GM18517 (cell line): ENCODE data around the gene MAGEA2.
"Not testable (repeated sequence)": the region's sequence is repeated elsewhere in the genome, so short reads cannot be mapped to it uniquely, and the experiment has no call there.

ENCODE experiments used
- ATAC-seq: cut with Tn5 transposase; IDR thresholded peaks from one replicate; pipeline ENCODE4 v1.9.1; 2021; ENCODE audit warnings: mild to moderate bottlenecking, moderate library complexity; ENCODE audit not compliant: unreplicated experiment

The MAGEA2 gene, protein sequence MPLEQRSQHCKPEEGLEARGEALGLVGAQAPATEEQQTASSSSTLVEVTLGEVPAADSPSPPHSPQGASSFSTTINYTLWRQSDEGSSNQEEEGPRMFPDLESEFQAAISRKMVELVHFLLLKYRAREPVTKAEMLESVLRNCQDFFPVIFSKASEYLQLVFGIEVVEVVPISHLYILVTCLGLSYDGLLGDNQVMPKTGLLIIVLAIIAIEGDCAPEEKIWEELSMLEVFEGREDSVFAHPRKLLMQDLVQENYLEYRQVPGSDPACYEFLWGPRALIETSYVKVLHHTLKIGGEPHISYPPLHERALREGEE

DNA sequence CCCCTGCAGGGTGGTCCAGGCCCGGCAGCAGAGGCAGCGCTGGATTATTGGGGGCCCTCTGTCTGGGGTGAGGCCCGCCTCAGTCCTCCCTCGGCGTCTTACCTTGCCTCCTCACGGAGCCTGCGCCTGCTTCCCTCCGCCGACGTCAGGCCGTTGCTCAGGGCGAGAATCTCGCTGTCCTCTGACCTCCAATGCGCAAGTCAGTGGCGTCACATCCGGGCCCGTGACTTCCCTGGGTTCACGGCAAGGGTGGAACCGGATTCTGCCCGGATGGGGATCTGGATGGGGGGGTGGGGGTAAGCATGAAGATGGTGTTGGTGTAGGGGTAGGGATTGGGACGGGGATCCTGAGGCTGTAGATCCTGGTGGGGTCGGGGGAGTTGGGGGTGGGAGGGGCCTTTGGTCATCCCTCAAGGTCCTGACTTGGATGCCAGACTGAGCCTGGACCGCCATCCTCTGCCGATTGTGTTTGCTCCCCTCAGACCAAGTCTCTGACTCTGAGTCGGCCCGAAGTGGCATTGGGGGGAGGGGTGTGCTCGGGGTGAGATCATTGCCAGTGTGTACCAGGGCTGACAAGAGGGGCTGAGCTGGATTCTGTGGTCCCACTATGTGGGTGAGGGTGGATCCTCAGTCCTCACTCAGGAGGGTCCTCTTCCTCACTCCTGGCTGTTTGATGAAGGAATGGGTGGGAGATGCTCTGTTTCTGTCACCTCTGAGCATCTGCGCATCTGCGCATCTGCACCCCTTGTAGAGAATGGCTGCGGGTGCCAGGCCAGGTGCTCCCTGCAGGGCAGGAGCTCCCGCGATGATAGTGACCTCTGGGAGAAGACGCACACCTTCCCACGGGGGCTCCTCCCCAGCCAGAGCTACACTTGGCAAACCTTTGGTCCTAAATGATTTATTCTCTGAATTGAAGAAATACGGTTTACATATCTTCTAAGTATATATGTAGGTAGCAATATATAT lies at the start of gene MAGEA2:
MAGEA2 (minus strand) TSS at position 157 of the 965 bp plus-strand sequence. CDS start 2,479 bp downstream, outside the sequence.
- not testable (repeated sequence) for ATAC-seq

DNA sequence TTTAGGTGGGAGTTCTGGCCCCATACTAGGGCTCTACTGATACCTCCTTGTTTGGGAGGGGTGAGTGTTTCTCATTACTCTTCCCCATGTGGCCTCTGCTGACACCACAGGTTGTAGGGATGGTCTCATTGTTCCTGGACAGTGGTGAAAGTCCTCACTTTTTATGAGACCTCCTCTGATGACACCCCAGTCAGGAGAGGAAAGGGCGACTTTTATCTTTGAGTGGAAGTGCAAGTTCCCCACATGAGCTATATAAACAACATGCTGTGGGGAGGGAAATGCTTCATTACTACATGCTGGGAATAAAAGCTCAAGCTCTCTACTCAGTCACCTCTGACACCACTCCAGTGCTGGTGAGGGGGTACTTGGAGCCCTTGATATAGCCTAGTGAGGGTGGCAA lies 45.3 kb upstream of the MAGEA2 start:
- no peak for ATAC-seq

DNA sequence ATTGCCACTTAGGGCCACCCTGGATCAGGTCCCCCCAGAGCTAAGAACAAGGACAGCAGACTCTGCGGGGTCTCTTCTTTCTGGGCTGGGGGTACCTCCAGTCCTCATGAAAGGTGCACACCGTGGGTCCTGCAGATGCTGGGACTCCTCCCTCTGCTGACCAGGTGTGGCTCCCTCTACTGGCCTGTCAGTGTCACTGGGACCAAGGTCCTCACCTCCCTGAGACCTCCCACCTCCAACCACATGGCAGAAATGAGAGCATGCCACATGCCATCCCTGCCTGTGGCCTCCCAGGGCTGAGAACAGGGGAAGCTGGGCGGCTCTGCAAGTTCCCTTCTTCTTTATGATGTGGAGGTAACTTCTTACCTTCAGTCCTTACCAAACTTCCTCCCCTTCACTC lies 33.4 kb upstream of the MAGEA2 start:
- peak; percentile 64 for ATAC-seq

DNA sequence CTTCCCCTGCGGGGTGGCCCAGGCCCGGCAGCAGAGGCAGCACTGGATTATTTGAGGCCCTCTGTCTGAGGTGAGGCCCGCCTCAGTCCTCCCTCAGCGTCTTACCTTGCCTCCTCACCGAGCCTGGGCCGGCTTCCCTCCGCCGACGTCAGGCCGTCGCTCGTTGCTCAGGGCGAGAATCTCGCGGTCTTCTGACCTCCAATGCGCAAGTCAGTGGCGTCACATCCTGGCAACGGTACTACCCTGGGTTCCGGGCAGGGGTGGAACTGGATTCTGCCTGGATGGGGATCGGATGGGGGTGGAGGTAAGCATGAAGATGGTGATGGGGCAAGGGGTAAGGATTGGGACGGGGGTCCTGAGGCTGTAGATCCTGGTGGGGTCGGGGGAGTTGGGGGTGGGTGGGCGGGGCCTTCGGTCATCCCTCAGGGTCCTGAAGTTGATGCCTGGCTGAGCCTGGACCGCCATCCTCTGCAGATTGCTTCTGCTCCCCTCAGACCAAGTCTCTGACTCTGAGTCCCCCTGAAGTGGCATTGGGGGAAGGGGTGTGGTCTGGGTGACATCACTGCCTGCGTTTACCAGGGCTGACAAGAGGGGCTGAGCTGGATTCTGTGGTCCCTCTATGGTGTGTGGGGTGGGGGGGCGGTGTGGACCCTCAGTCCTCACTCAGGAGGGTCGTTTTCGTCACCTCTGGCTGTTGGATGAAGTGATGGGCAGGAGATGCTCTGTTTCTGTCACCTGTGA lies 16.1 kb upstream of the MAGEA2 start, which contains the start of gene MAGEA6:
MAGEA6 (minus strand) TSS at position 141 of the 741 bp plus-strand sequence. CDS start 2,039 bp downstream, outside the sequence.
- not testable (repeated sequence) for ATAC-seq

DNA sequence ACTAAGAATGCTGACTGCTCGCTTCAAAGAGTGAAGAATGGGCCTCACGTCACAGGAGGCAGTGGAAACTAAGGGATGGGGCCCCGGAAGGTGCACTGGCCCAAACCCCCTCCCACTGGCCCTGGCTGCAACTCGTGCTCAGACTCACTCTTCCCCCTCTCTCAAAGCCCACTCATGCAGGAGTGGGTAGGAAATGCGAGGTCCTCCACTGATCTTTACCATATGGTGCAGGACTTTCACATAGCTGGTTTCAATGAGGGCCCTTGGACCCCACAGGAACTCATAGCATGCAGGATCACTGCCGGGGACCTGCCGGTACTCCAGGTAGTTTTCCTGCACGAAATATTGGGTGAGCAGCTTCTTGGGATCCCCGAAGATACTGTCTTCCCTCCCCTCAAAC lies 12.9 kb upstream of the MAGEA2 start:
- ATAC-seq, result not testable (repeated sequence)

DNA sequence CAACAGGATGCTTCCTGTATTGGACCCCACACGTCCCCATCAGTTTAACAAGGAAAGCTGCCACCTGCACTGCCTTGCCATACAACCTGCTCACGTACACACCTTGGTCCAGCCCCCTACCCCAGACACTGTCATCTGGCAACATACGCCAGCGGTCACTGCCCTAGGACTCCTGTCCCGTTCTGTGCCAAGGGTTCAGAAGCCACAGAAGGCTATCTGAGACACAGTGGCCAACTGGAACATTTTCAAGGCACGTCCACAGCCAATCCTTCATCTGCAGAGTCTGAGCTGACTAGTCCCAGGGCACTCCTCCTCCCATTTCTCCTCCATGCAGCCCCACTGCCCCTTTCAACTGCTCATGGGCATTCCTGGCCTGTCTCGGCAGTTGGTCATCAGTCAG lies 7.9 kb upstream of the MAGEA2 start:
- not testable (repeated sequence) for ATAC-seq

DNA sequence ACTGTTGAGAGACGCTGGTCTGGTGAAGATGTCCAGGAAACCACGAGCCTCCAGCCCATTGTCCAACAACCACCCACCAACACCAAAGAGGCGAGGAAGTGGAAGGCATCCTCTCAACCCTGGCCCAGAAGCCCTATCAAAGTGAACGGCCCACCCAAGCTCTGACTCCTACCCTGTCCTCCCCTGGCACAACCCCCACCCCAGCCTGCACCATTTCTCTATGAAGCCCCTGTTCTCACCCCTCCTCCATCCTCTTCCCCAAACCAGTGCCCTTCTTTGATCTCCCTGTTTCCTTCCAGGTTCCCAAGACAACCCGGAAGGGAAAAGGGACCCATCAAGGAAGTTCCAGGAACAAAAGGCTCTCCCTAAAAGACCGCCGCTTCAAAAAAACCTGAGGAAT lies 5.9 kb upstream of the MAGEA2 start:
- not testable (repeated sequence) for ATAC-seq

DNA sequence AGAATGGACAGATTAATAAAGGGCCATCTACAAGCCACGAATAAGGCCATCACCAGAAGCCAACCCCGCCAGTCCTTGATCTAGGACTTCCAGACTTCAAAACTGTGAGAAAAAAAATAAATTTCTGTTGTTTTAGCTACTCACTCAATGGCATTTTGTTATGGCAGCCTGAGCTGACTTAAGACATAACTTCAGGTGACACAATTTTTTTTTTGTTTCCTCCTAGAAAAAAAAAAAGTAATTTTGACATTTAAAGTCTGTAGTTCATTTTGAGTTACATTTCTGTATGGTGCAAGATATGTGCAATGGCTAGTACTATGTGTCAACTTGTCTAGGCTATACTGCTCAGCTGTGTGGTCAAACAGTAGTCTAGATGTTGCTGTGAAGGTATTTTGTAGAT lies 5.3 kb upstream of the MAGEA2 start, which contains the start of gene CSAG3:
CSAG3 (plus strand) TSS at position 301 of the 400 bp plus-strand sequence.
- not testable (repeated sequence) for ATAC-seq

DNA sequence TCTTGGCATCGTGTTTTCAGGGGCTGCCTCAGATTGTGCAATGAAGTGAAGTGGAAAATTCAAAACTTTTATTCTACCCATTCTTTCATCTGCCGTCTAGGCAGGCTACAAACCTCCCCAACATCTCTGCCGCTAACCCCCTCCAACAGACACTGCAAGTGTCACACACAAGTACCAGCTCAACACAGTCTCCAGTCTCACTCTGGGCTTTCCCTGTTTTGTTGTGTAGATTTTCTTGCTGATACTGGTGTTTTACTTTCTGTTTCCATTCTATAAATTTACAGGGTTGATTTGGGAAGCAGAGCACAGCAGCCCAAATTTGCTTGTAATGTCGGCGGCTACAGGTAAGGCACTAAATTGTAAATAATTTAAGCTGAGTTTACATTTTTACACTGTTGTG lies 1.2 kb upstream of the MAGEA2 start:
- ATAC-seq, result not testable (repeated sequence)

DNA sequence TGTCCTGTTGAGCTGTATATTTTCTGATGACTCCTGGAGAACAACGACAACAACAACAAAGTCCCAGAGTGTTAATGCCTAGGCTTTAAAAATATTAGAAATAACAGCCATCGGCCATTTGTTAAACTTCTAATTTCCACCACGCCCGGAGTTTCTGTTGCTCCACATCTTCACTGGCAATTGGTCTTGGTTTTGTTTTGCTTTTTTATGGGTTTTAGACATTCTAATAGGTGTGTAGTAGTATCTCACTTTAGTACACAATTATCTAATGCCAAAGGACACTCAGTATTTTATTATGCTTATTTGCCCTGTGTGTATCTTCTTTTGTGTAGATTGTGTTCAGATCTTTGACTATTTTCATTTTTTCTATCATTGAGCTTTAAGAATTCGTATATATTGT lies 15.1 kb downstream of the MAGEA2 start:
- no peak for ATAC-seq

DNA sequence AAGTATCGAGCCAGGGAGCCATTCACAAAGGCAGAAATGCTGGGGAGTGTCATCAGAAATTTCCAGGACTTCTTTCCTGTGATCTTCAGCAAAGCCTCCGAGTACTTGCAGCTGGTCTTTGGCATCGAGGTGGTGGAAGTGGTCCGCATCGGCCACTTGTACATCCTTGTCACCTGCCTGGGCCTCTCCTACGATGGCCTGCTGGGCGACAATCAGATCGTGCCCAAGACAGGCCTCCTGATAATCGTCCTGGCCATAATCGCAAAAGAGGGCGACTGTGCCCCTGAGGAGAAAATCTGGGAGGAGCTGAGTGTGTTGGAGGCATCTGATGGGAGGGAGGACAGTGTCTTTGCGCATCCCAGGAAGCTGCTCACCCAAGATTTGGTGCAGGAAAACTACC lies 17.1 kb downstream of the MAGEA2 start:
- not testable (repeated sequence) for ATAC-seq

DNA sequence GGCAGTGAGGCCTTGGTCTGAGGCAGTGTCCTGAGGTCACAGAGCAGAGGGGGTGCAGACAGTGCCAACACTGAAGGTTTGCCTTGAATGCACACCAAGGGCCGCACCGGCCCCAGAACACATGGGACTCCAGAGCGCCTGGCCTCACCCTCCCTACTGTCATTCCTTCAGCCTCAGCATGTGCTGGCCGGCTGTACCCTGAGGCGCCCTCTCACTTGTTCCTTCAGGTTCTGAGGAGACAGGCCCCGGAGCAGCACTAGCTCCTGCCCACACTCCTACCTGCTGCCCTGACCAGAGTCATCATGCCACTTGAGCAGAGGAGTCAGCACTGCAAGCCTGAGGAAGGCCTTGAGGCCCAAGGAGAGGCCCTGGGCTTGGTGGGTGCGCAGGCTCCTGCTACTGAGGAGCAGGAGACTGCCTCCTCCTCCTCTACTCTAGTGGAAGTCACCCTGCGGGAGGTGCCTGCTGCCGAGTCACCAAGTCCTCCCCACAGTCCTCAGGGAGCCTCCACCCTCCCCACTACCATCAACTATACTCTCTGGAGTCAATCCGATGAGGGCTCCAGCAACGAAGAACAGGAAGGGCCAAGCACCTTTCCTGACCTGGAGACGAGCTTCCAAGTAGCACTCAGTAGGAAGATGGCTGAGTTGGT lies 17.7 kb downstream of the MAGEA2 start:
- no peak for ATAC-seq

DNA sequence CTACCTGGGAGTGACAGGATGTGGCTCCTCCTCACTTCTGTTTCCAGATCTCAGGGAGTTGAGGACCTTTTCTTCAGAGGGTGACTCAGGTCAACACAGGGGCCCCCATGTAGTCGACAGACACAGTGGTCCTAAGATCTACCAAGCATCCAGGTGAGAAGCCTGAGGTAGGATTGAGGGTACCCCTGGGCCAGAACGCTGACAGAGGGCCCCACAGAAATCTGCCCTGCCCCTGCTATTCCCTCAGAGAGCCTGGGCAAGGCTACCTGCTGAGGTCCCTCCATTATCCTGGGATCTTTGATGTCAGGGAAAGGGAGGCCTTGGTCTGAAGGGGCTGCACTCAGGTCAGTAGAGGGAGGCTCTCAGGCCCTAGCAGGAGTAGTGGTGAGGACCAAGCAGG lies 18.5 kb downstream of the MAGEA2 start:
- ATAC-seq, result no peak

DNA sequence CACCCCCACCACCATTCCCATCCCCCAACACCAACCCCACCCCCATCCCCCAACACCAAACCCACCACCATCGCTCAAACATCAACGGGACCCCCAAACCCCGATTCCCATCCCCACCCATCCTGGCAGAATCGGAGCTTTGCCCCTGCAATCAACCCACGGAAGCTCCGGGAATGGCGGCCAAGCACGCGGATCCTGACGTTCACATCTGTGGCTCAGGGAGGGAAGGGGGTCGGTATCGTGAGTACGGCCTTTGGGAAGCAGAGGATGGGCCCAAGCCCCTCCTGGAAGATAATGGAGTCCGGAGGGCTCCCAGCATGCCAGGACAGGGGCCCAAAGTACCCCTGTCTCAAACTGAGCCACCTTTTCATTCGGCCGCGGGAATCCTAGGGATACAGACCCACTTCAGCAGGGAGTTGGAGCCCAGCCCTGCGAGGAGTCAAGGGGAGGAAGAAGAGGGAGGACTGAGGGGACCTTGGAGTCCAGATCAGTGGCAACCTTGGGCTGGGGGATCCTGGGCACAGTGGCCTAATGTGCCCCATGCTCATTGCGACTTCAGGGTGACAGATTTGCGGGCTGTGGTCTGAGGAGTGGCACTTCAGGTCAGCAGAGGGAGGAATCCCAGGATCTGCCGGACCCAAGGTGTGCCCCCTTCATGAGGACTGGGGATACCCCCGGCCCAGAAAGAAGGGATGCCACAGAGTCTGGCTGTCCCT lies 19.3 kb downstream of the MAGEA2 start:
- not testable (repeated sequence) for ATAC-seq

DNA sequence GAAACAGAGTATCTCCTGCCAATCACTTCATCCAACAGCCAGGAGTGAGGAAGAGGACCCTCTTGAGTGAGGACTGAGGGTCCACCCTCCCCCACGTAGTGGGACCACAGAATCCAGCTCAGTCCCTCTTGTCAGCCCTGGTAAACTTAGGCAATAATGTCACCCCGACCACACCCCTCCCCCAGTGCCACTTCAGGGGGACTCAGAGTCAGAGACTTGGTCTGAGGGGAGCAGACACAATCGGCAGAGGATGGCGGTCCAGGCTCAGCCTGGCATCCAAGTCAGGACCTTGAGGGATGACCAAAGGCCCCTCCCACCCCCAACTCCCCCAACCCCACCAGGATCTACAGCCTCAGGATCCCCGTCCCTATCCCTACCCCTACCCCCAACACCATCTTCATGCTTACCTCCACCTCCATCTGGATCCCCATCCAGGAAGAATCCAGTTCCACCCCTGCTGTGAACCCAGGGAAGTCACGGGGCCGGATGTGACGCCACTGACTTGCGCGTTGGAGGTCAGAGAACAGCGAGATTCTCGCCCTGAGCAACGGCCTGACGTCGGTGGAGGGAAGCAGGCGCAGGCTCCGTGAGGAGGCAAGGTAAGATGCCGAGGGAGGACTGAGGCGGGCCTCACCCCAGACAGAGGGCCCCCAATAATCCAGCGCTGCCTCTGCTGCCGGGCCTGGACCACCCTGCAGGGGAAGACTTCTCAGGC lies 20.2 kb downstream of the MAGEA2 start, which contains the start of the genes CSAG1 and MAGEA12:
CSAG1 (minus strand) TSS at position 461 of the 715 bp plus-strand sequence. CDS start 1,261 bp downstream, outside the sequence.
MAGEA12 (plus strand) TSS at position 497 of the 715 bp plus-strand sequence. CDS start 2,405 bp downstream, outside the sequence.
- ATAC-seq, result no peak

DNA sequence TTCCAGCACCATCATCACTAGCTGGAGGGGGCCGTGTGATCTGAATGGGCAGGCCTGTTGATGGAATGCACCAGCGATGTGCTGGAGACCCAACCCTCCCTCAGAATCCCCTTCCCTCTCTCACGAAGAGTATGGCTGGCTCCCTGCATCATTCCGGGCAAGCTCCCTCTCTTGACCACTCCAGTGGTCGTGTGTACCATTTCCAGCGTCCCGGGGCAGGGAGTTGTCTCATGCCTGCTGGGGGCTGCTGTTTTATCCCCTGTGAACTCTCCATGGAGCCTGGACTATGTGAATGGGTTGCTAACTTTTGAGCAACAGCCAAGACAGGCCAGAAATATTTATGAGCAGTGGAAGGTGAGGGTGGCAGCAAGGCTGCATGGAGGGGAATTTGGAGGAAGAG lies 28.2 kb downstream of the MAGEA2 start:
- no peak for ATAC-seq

DNA sequence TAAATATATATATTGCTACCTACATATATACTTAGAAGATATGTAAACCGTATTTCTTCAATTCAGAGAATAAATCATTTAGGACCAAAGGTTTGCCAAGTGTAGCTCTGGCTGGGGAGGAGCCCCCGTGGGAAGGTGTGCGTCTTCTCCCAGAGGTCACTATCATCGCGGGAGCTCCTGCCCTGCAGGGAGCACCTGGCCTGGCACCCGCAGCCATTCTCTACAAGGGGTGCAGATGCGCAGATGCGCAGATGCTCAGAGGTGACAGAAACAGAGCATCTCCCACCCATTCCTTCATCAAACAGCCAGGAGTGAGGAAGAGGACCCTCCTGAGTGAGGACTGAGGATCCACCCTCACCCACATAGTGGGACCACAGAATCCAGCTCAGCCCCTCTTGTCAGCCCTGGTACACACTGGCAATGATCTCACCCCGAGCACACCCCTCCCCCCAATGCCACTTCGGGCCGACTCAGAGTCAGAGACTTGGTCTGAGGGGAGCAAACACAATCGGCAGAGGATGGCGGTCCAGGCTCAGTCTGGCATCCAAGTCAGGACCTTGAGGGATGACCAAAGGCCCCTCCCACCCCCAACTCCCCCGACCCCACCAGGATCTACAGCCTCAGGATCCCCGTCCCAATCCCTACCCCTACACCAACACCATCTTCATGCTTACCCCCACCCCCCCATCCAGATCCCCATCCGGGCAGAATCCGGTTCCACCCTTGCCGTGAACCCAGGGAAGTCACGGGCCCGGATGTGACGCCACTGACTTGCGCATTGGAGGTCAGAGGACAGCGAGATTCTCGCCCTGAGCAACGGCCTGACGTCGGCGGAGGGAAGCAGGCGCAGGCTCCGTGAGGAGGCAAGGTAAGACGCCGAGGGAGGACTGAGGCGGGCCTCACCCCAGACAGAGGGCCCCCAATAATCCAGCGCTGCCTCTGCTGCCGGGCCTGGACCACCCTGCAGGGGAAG lies 39.5 kb downstream of the MAGEA2 start, which contains the start of gene MAGEA2B:
MAGEA2B (plus strand) TSS at position 814 of the 973 bp plus-strand sequence. CDS start 2,479 bp downstream, outside the sequence.
- not testable (repeated sequence) for ATAC-seq
